HEK293T (cell line): Measurements from ENCODE around the gene ANTXR1.

Experiments
- BHLHE40 ChIP-seq: fragments of 450-650 bp; IDR thresholded peaks from 2 replicates; pipeline ENCODE4 v1.6.1; 2016; ENCODE audit warnings: mild to moderate bottlenecking, moderate library complexity, borderline replicate concordance
- CTBP1 ChIP-seq: fragments of 450-650 bp; IDR thresholded peaks from 2 replicates; pipeline ENCODE4 v1.6.1; 2016; ENCODE audit warnings: borderline replicate concordance
- FOXK2 ChIP-seq: fragments of 450-650 bp; IDR thresholded peaks from 2 replicates; pipeline ENCODE4 v1.6.1; 2016; ENCODE audit warnings: mild to moderate bottlenecking
- FOXM1 ChIP-seq: fragments of 450-650 bp; IDR thresholded peaks from 2 replicates; pipeline ENCODE4 v1.6.1; 2017; ENCODE audit warnings: mild to moderate bottlenecking, borderline replicate concordance
- L3MBTL2 ChIP-seq: fragments of 450-650 bp; conservative IDR thresholded peaks from 2 replicates; pipeline ENCODE4 v1.6.1; 2016; ENCODE audit warnings: mild to moderate bottlenecking
- SP1 ChIP-seq: fragments of 450-650 bp; IDR thresholded peaks from 2 replicates; pipeline ENCODE4 v1.6.1; 2017
- SUZ12 ChIP-seq: fragments of 450-650 bp; IDR thresholded peaks from 2 replicates; pipeline ENCODE4 v1.6.1; 2016; ENCODE audit warnings: mild to moderate bottlenecking
- TARDBP ChIP-seq: fragments of 450-650 bp; IDR thresholded peaks from 2 replicates; pipeline ENCODE4 v1.6.1; 2016
- TF ChIP-seq, protein P1 (sequence below): fragments of 450-650 bp; IDR thresholded peaks from 2 replicates; pipeline ENCODE4 v1.6.1; 2016

- TF ChIP-seq SP1 (no peak), FOXK2 (no peak), SUZ12 (no peak), FOXM1 (no peak), BHLHE40 (no peak), TARDBP (no peak), L3MBTL2 (no peak), CTBP1 (no peak)
- TF ChIP-seq, protein P1, sequence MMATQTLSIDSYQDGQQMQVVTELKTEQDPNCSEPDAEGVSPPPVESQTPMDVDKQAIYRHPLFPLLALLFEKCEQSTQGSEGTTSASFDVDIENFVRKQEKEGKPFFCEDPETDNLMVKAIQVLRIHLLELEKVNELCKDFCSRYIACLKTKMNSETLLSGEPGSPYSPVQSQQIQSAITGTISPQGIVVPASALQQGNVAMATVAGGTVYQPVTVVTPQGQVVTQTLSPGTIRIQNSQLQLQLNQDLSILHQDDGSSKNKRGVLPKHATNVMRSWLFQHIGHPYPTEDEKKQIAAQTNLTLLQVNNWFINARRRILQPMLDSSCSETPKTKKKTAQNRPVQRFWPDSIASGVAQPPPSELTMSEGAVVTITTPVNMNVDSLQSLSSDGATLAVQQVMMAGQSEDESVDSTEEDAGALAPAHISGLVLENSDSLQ = no peak
These were observed 87.3 kb downstream of the ANTXR1 start for GRCh38 chr2:69100220-69100723.
